ENCODE measurements around the gene MYO1H.

MYO1H gene

DNA sequence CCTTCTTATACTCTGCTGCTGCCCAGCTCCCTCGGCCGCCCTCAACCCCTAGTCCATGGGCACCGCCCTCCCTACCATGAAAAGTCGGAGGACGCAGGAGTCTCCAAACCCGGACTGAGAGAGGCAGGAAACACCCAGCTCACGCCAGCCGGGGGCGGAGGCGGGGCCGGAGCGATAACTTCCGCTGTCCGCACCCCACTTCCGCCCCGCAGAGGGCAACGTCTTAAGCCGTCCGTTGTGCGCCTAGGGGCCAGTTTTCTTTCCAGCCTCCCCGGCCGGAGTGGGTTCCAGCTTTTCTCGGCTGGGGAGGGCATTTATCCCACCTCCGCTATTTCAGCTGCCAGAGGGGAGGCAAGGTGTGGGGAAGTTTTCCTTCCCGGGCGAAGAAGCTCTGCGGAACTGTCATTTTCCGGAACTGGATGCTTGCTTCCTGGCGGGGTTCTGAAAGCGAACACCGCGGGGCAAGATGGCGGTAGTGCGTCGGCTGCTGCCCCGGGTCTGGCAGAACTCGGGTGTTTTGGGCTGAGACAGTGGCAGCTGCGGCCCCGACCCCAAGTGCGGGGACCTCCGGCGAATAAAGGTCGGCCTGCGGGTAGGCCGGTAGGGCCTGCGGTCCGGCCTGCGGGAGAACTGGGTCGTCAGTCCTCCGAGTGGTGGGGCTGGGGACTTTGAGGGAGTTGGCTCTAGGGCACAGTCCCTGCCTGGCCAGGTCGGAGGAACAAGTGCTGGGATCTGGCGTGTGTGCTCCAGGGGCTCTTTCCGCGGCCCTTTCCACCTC is 129.7 kb downstream of the MYO1H start, which contains the start of the genes KCTD10 and UBE3B:
KCTD10 (minus strand) TSS at position 116 of the 778 bp plus-strand sequence; CDS start at position 78, 38 bp downstream.
UBE3B (plus strand) TSS at position 450 of the 778 bp plus-strand sequence. CDS start 5,918 bp downstream, outside the sequence.
- Histone ChIP-seq H3K27me3 (ENCODE audit: control insufficient read depth in 1 of 2, insufficient read depth in 1 of 2, low read length in 2 of 2) (no peaks in the 10 kb centered on the region), H4K91ac (ENCODE audit: low read length) (peak within 1 kb of the TSS; percentile 99), H2BK15ac (ENCODE audit: low read depth, poor library complexity, severe bottlenecking) (peak within 1 kb of the TSS; percentile 99), H2AK5ac (ENCODE audit: low read length, severe bottlenecking) (peak within 1 kb of the TSS; percentile 74), H3K23ac (ENCODE audit: low read length in 2 of 2) (peak within 1 kb of the TSS in 1 of 2 experiments; percentile 94), H3K4me2 (ENCODE audit: low read length, poor library complexity, severe bottlenecking) (peak within 1 kb of the TSS; percentile 92), H2BK120ac (ENCODE audit: low read depth, low read length) (peak within 1 kb of the TSS; percentile 100), H2BK12ac (ENCODE audit: low read length in 2 of 2) (peak within 1 kb of the TSS in 1 of 2 experiments; percentile 39), H3K9ac (ENCODE audit: low read length) (peak within 1 kb of the TSS; percentile 99), H3K14ac (ENCODE audit: low read length in 2 of 2) (peak within 1 kb of the TSS in 1 of 2 experiments; percentile 95), H2AFZ (ENCODE audit: low read depth, low read length) (peak within 1 kb of the TSS; percentile 97), H2BK5ac (ENCODE audit: low read depth, low read length, poor library complexity, severe bottlenecking) (peak within 1 kb of the TSS; percentile 100), H3K27ac (ENCODE audit: low read length, poor library complexity, severe bottlenecking) (peak within 1 kb of the TSS; percentile 97), H3K36me3 (ENCODE audit: control insufficient read depth in 1 of 2, insufficient read depth in 2 of 2, low read depth in 1 of 2, low read length in 2 of 2) (peaks cover 12 to 21% of the 10 kb centered on the region in 2 experiments), H3K18ac (ENCODE audit: low read depth in 1 of 2, low read length in 2 of 2) (peak within 1 kb of the TSS; percentile 88 to 98), H3K4me3 (ENCODE audit: insufficient read depth in 1 of 2, low read depth in 1 of 2, low read length in 2 of 2) (peak within 1 kb of the TSS; percentile 84 to 97), H3K9me3 (ENCODE audit: control insufficient read depth, low read length) (no peaks in the 10 kb centered on the region), H3K79me1 (replicated peaks; ENCODE audit: low read length, poor library complexity, severe bottlenecking) (peaks cover 17% of the 10 kb centered on the region), H3K4me1 (ENCODE audit: control insufficient read depth, insufficient read depth, low read depth, low read length) (peaks cover 9% of the 10 kb centered on the region), H4K8ac (ENCODE audit: low read length) (peak within 1 kb of the TSS; percentile 100), H3K4ac (ENCODE audit: low read depth in 1 of 2, low read length in 2 of 2) (peak within 1 kb of the TSS; percentile 83 to 87)
- DNase-seq: peak; percentile 93
- WGBS: under 1% methylated on average over 54 of the region's 54 CpGs

DNA sequence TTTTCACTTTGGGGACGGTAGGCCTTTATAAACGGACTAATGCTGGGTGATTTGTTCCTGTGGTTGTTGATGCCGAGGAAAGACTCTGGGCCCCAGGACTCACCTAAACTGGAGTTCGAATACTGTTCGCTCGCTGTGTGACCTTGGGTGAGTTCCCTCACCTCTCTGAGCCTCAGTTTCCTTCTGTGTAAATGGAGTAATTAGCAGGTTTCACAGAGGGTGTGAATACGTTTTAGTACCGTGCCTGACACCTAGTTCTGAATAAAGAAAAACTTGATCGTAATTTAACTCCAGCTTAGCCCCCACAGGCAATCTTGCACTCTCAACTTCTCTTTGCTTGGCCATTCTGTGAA is 130.2 kb downstream of the MYO1H start:
- WGBS: 6% methylated on average over 6 of the region's 9 CpGs
- Histone ChIP-seq H3K9me3 (ENCODE audit: control insufficient read depth, low read length) (no peaks in the 10 kb centered on the region), H3K27ac (ENCODE audit: low read length, poor library complexity, severe bottlenecking) (no peak overlapping the region), H2BK120ac (ENCODE audit: low read depth, low read length) (peak overlapping the region; percentile 100), H2BK12ac (ENCODE audit: low read length in 2 of 2) (no peak overlapping the region), H3K9ac (ENCODE audit: low read length) (peak overlapping the region; percentile 99), H4K8ac (ENCODE audit: low read length) (peak overlapping the region; percentile 100), H3K4me1 (ENCODE audit: control insufficient read depth, insufficient read depth, low read depth, low read length) (peaks cover 9% of the 10 kb centered on the region), H3K23ac (ENCODE audit: low read length in 2 of 2) (no peak overlapping the region), H2AFZ (ENCODE audit: low read depth, low read length) (peak overlapping the region; percentile 16), H2BK15ac (ENCODE audit: low read depth, poor library complexity, severe bottlenecking) (peak overlapping the region; percentile 66), H2AK5ac (ENCODE audit: low read length, severe bottlenecking) (peak overlapping the region; percentile 2), H3K18ac (ENCODE audit: low read depth in 1 of 2, low read length in 2 of 2) (no peak overlapping the region), H3K4me3 (ENCODE audit: insufficient read depth in 1 of 2, low read depth in 1 of 2, low read length in 2 of 2) (peak overlapping the region; percentile 84 to 97), H2BK5ac (ENCODE audit: low read depth, low read length, poor library complexity, severe bottlenecking) (no peak overlapping the region), H3K4me2 (ENCODE audit: low read length, poor library complexity, severe bottlenecking) (peak overlapping the region; percentile 92), H3K27me3 (ENCODE audit: control insufficient read depth in 1 of 2, insufficient read depth in 1 of 2, low read length in 2 of 2) (no peaks in the 10 kb centered on the region), H3K79me1 (replicated peaks; ENCODE audit: low read length, poor library complexity, severe bottlenecking) (peaks cover 21% of the 10 kb centered on the region), H3K4ac (ENCODE audit: low read depth in 1 of 2, low read length in 2 of 2) (peak overlapping the region; percentile 32 to 83), H4K91ac (ENCODE audit: low read length) (no peak overlapping the region), H3K36me3 (ENCODE audit: control insufficient read depth in 1 of 2, insufficient read depth in 2 of 2, low read depth in 1 of 2, low read length in 2 of 2) (peaks cover 10 to 20% of the 10 kb centered on the region in 2 experiments), H3K14ac (ENCODE audit: low read length in 2 of 2) (no peak overlapping the region)
- no peak for DNase-seq

DNA sequence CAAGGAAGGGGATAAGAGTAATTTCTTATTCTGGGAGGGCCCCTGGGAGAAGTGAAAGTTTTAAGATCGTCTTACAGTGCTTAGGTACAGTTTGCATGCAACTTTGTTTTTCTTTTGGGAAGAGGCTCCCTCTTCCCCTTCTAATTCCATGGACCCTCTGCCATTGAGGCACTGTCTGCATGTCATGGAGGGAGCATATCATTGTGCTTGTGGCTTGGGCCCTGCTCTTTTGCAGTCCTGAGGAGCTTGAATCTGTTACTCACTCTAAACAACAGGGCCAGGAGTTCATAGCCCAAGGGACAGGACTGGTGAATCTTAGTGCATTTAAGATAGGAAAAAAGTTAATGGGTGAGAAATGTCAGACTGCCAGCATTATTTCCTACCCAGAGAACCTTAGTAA is 132.1 kb downstream of the MYO1H start:
- H3K27me3 ChIP-seq (ENCODE audit: control insufficient read depth in 1 of 2, insufficient read depth in 1 of 2, low read length in 2 of 2): no peaks in the 10 kb centered on the region
- H3K18ac ChIP-seq (ENCODE audit: low read depth in 1 of 2, low read length in 2 of 2): no peak overlapping the region
- H3K9me3 ChIP-seq (ENCODE audit: control insufficient read depth, low read length): no peaks in the 10 kb centered on the region
- H2BK5ac ChIP-seq (ENCODE audit: low read depth, low read length, poor library complexity, severe bottlenecking): no peak overlapping the region
- H3K4me2 ChIP-seq (ENCODE audit: low read length, poor library complexity, severe bottlenecking): no peak overlapping the region
- no peak overlapping the region for H3K14ac ChIP-seq (ENCODE audit: low read length in 2 of 2)
- H3K23ac ChIP-seq (ENCODE audit: low read length in 2 of 2): no peak overlapping the region
- H2BK15ac ChIP-seq (ENCODE audit: low read depth, poor library complexity, severe bottlenecking): no peak overlapping the region
- no peak overlapping the region for H4K8ac ChIP-seq (ENCODE audit: low read length)
- H2BK12ac ChIP-seq (ENCODE audit: low read length in 2 of 2): no peak overlapping the region
- no peak overlapping the region for H3K4me3 ChIP-seq (ENCODE audit: insufficient read depth in 1 of 2, low read depth in 1 of 2, low read length in 2 of 2)
- H3K4me1 ChIP-seq (ENCODE audit: control insufficient read depth, insufficient read depth, low read depth, low read length): peaks cover 9% of the 10 kb centered on the region
- peaks cover 29% of the 10 kb centered on the region for H3K79me1 ChIP-seq (replicated peaks; ENCODE audit: low read length, poor library complexity, severe bottlenecking)
- 92% methylated on average over 1 of the region's 1 CpG for WGBS
- H4K91ac ChIP-seq (ENCODE audit: low read length): no peak overlapping the region
- no peak overlapping the region for H2BK120ac ChIP-seq (ENCODE audit: low read depth, low read length)
- peaks cover 12 to 26% of the 10 kb centered on the region in 2 experiments for H3K36me3 ChIP-seq (ENCODE audit: control insufficient read depth in 1 of 2, insufficient read depth in 2 of 2, low read depth in 1 of 2, low read length in 2 of 2)
- no peak overlapping the region for H2AFZ ChIP-seq (ENCODE audit: low read depth, low read length)
- no peak overlapping the region for H2AK5ac ChIP-seq (ENCODE audit: low read length, severe bottlenecking)
- no peak for DNase-seq
- no peak overlapping the region for H3K27ac ChIP-seq (ENCODE audit: low read length, poor library complexity, severe bottlenecking)
- no peak overlapping the region for H3K4ac ChIP-seq (ENCODE audit: low read depth in 1 of 2, low read length in 2 of 2)
- no peak overlapping the region for H3K9ac ChIP-seq (ENCODE audit: low read length)

DNA sequence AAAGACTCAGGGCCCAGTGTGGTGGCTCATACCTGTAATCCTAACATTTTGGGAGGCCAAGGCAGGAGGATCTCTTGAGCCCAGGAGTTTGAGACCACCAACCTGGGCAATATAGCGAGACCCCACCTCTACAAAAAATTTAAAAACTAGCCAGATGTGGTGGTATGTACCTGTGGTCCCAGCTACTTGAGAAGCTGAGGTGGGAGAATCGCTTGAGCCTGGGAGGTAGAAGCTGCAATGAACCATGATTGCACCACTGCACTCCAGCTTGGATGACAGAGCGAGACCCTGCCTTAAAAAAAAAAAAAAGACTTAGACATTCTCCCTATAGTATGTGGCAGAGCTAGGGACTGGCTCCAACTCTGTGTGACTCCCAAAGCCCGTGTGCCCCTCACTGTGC is 132.7 kb downstream of the MYO1H start:
- H3K18ac ChIP-seq (ENCODE audit: low read depth in 1 of 2, low read length in 2 of 2): no peak overlapping the region
- H3K9me3 ChIP-seq (ENCODE audit: control insufficient read depth, low read length): no peaks in the 10 kb centered on the region
- no peak overlapping the region for H4K8ac ChIP-seq (ENCODE audit: low read length)
- no peak overlapping the region for H2AFZ ChIP-seq (ENCODE audit: low read depth, low read length)
- no peak overlapping the region for H2BK15ac ChIP-seq (ENCODE audit: low read depth, poor library complexity, severe bottlenecking)
- peaks cover 29% of the 10 kb centered on the region for H3K79me1 ChIP-seq (replicated peaks; ENCODE audit: low read length, poor library complexity, severe bottlenecking)
- no peak overlapping the region for H3K27ac ChIP-seq (ENCODE audit: low read length, poor library complexity, severe bottlenecking)
- no peak overlapping the region for H2BK12ac ChIP-seq (ENCODE audit: low read length in 2 of 2)
- peaks cover 5% of the 10 kb centered on the region for H3K4me1 ChIP-seq (ENCODE audit: control insufficient read depth, insufficient read depth, low read depth, low read length)
- H3K4me3 ChIP-seq (ENCODE audit: insufficient read depth in 1 of 2, low read depth in 1 of 2, low read length in 2 of 2): no peak overlapping the region
- H3K23ac ChIP-seq (ENCODE audit: low read length in 2 of 2): no peak overlapping the region
- DNase-seq: no peak
- no peak overlapping the region for H2BK120ac ChIP-seq (ENCODE audit: low read depth, low read length)
- no peak overlapping the region for H4K91ac ChIP-seq (ENCODE audit: low read length)
- no peak overlapping the region for H3K14ac ChIP-seq (ENCODE audit: low read length in 2 of 2)
- 93% methylated on average over 3 of the region's 4 CpGs for WGBS
- peaks cover 18 to 32% of the 10 kb centered on the region in 2 experiments for H3K36me3 ChIP-seq (ENCODE audit: control insufficient read depth in 1 of 2, insufficient read depth in 2 of 2, low read depth in 1 of 2, low read length in 2 of 2)
- no peak overlapping the region for H3K4ac ChIP-seq (ENCODE audit: low read depth in 1 of 2, low read length in 2 of 2)
- H3K9ac ChIP-seq (ENCODE audit: low read length): no peak overlapping the region
- H3K4me2 ChIP-seq (ENCODE audit: low read length, poor library complexity, severe bottlenecking): no peak overlapping the region
- no peak overlapping the region for H2AK5ac ChIP-seq (ENCODE audit: low read length, severe bottlenecking)
- no peak overlapping the region for H2BK5ac ChIP-seq (ENCODE audit: low read depth, low read length, poor library complexity, severe bottlenecking)
- H3K27me3 ChIP-seq (ENCODE audit: control insufficient read depth in 1 of 2, insufficient read depth in 1 of 2, low read length in 2 of 2): no peaks in the 10 kb centered on the region

Measured in mesenchymal stem cell (in vitro differentiated cells and primary cell).